Stimulated activated CD8-positive, alpha-beta memory T cell treated with anti-CD3 and anti-CD28 coated beads, Interleukin-15, amount 100 ng/mL, for 1 hour (primary cell): ENCODE data around the gene LRRC37A3.
"Not testable (repeated sequence)": the region's sequence is repeated elsewhere in the genome, so short reads cannot be mapped to it uniquely, and the experiment has no call there.

Experiments
- DNase-seq: peaks from one replicate; pipeline ENCODE4 v3.0.0-alpha.2; 2020; ENCODE audit warnings: low read depth

The LRRC37A3 gene

GRCh38 chr17:64834060-64834459, 85.2 kb downstream of the LRRC37A3 start:
- DNase-seq, result not testable (repeated sequence)

DNA sequence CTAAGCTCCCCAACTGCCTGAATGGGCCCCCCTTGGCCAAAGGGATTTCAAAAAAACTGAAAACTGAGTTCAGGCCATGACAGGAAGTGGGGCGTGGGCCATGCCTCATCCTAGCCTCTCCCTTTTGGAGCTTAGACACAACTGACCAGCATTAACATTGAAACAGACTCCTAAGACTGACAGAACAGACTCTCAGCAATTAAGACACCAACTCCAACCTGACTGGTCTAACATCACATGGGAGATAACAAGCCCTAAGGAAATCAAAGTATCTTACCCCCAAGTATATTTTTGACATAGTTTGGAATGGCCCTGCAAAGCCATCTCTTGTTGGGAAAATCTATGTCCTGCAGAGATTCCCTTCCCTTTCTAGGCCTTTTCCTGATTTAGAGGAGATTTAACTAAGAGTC, 88.6 kb downstream of the LRRC37A3 start:
- not testable (repeated sequence) for DNase-seq

- not testable (repeated sequence) for DNase-seq
Measured at GRCh38 chr17:64829824-64830630, 89.3 kb downstream of the LRRC37A3 start.

DNA sequence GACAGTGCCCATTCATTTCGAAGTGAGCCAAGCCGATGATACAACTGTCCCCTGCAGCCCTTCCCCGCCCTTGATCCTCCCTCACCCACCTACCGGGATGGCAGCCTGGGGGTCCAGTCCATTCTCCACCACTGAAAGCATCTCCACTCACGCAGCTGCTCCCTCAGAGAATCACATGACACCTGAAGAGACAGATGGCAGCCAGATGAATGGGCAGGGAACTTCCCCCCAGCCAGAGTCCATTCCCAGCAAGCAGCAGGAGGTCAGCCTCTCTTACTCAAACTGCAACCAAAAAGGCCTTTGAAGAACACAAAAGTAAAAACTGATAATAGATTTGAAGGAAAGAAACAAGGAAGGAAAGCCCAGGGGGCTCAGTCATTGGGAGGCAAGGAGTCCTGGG, 90.2 kb downstream of the LRRC37A3 start:
- not testable (repeated sequence) for DNase-seq

- not testable (repeated sequence) for DNase-seq
Measured at GRCh38 chr17:64818904-64819303, 100.4 kb downstream of the LRRC37A3 start.

DNA sequence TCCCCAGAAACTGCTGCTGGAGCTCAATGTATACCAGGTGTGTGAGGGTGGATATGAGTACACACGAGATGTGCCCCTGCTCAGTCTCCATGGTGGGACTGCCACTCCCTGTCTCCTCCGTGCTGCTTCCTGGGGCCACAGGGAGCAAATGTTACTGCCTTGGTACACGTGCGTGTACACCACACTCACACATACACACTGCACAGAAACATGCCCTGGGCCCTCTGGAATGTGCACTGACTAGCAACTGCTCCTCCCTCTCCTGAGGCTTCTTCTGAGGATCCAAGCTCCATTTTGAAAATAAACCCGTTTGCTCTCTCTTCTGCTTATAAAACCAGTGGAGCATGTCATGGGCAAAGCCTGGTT, 103.5 kb downstream of the LRRC37A3 start:
- not testable (repeated sequence) for DNase-seq

GRCh38 chr17:64814993-64815832, 104.1 kb downstream of the LRRC37A3 start:
- DNase-seq, result not testable (repeated sequence)

GRCh38 chr17:64808178-64808977, 110.9 kb downstream of the LRRC37A3 start:
- DNase-seq, result peak; percentile 20
